Measurements from ENCODE around the gene DCDC2. TPM values are rescaled to one million over a fixed set of nuclear protein-coding genes. Genes with fewer than 3 reads are reported as not detected.

DCDC2 gene
- total and polyA plus RNA-seq, 4 donors = 0.51 to 13.0 (median 2.0) TPM

DNA sequence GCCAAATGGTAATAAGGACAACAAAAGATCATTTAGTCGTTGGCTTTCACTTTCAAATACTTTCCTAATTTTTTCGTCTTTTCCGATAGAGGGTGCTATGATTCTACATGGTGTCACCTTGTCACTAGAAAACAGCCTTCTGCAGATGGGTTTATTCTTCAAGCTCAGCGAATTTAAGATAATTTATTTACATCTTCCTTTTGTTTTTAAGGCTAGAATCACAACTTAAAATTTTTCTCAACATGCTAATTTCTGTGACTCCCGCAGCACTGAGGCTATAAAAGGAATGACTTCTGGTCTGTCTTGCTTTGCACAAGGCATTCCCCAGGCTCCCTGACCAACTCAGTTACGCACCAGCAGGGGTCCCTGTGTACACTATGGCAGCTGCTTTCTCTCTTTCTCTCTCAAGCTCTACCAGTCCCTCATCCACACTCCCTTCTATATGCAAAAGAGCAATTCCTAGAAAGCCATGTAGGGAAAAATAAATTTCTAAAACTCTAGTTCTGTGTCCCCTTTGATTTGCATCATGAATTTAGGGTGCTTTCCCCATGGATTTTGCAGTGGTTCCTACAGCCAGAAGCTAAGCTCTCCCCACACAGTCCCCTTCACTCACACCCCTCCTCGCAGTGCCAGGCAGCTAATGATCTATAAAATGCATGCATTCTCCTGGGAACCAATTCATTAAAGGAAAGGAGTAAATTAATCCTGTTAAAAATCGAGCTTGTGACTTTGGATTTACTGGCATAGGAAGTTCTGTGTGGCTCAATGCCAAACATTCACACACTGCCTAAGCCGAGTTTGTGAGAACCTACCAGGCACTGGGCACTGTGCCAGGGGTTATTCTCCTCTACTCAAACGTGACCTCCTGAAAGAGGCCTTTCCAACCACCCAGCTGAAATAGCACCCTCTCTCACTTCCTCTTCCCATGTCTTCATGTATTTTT is 74.5 kb downstream of the DCDC2 start:
- TF ChIP-seq TAF1 (conservative IDR thresholded peaks at IDR 0.05) = no peak
- TF ChIP-seq RAD21 (IDR thresholded peaks at IDR 0.05) = peak; percentile 83 to 87
- no peak for TF ChIP-seq YY1 (IDR thresholded peaks at IDR 0.05)
- no peak for TF ChIP-seq HNF4A (conservative IDR thresholded peaks at IDR 0.05)
- TF ChIP-seq, protein P1, sequence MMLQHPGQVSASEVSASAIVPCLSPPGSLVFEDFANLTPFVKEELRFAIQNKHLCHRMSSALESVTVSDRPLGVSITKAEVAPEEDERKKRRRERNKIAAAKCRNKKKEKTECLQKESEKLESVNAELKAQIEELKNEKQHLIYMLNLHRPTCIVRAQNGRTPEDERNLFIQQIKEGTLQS (IDR thresholded peaks at IDR 0.05) = no peak
- peak in 1 of 2 donors; percentile 38 for TF ChIP-seq RXRA (IDR thresholded peaks at IDR 0.05)
- TF ChIP-seq CTCF (IDR thresholded peaks at IDR 0.05; ENCODE audit: low read depth, low read length, missing input control) = peak; percentile 49
- TF ChIP-seq NR2F2 (IDR thresholded peaks at IDR 0.05) = peak; percentile 60
- no peak for TF ChIP-seq SP1 (IDR thresholded peaks at IDR 0.05)
- peak; percentile 29 for TF ChIP-seq FOXA2 (IDR thresholded peaks at IDR 0.05)
- H3K9ac ChIP-seq (ENCODE audit: low read depth in 1 of 2, low read length in 2 of 2) = peak overlapping the region in 1 of 2 donors; percentile 38
- H3K27me3 ChIP-seq (ENCODE audit: control insufficient read depth in 4 of 4, insufficient read depth in 4 of 4, low read length in 3 of 4) = no peaks in the 10 kb centered on the region
- no peaks in the 10 kb centered on the region for H3K36me3 ChIP-seq (ENCODE audit: control insufficient read depth in 4 of 4, insufficient read depth in 3 of 4, low read depth in 1 of 4, low read length in 3 of 4)
- no peaks in the 10 kb centered on the region for H3K9me3 ChIP-seq (ENCODE audit: control insufficient read depth in 4 of 4, low read length in 3 of 4)
- H3K4me3 ChIP-seq (ENCODE audit: low read depth in 1 of 3, low read length in 3 of 3) = peak overlapping the region in 1 of 3 donors; percentile 12
- WGBS = 4% methylated on average over 10 of the region's 10 CpGs
- H3K27ac ChIP-seq (ENCODE audit: low read depth in 1 of 2, low read length in 2 of 2) = no peak overlapping the region
- peaks cover 0 to 13% (median 9%) of the 10 kb centered on the region in 4 donors for H3K4me1 ChIP-seq (ENCODE audit: control insufficient read depth in 4 of 4, insufficient read depth in 4 of 4, low read length in 3 of 4)
- peak; percentile 75 for DNase-seq (ENCODE audit: low spot score)

- Histone ChIP-seq H3K4me3 (ENCODE audit: low read depth in 1 of 3, low read length in 3 of 3) (no peak overlapping the region), H3K4me1 (ENCODE audit: control insufficient read depth in 4 of 4, insufficient read depth in 4 of 4, low read length in 3 of 4) (no peaks in the 10 kb centered on the region), H3K27ac (ENCODE audit: low read depth in 1 of 2, low read length in 2 of 2) (no peak overlapping the region), H3K36me3 (ENCODE audit: control insufficient read depth in 4 of 4, insufficient read depth in 3 of 4, low read depth in 1 of 4, low read length in 3 of 4) (no peaks in the 10 kb centered on the region), H3K27me3 (ENCODE audit: control insufficient read depth in 4 of 4, insufficient read depth in 4 of 4, low read length in 3 of 4) (no peaks in the 10 kb centered on the region), H3K9ac (ENCODE audit: low read depth in 1 of 2, low read length in 2 of 2) (peak overlapping the region in 1 of 2 donors; percentile 31), H3K9me3 (ENCODE audit: control insufficient read depth in 4 of 4, low read length in 3 of 4) (no peaks in the 10 kb centered on the region)
- WGBS = 0% methylated on average over 1 of the region's 1 CpG
- no peak for DNase-seq (ENCODE audit: low spot score)
- TF ChIP-seq FOXA1 (IDR thresholded peaks at IDR 0.05) (no peak), RAD21 (IDR thresholded peaks at IDR 0.05) (peak; percentile 65 to 67), CTCF (IDR thresholded peaks at IDR 0.05; ENCODE audit: low read depth, low read length, missing input control) (peak; percentile 42)
These were observed 83.3 kb downstream of the DCDC2 start for GRCh38 chr6:24274441-24275083.

Measured in liver (tissue), 9 donors.